CD8-positive, alpha-beta memory T cell (primary cell): ENCODE data around the gene CRIP2. TPM values are rescaled to one million over a fixed set of nuclear protein-coding genes. Genes with fewer than 3 reads are reported as not detected.

Experiments
- CTCF ChIA-PET: fragments of 350-600 bp; sonication (Branson Sonifier 250); formaldehyde crosslinking; loops from one replicate; lab custom pipeline; 2021; ENCODE audit warnings: antibody characterized with exemption; lab: Charles Lee
- POLR2A ChIA-PET: fragments of 350-600 bp; sonication (Branson Sonifier 250); formaldehyde crosslinking; loops from one replicate; lab custom pipeline; 2021; ENCODE audit warnings: antibody characterized with exemption; lab: Charles Lee
- DNase-seq, 5 donors: peaks; one replicate each; pipeline versions ENCODE4 v3.0.0 to v3.0.0-alpha.2; 2020 to 2022; ENCODE audit warnings: mixed read lengths in 1 of 5
- H3K27ac ChIP-seq: one replicate; pipeline ENCODE4 v1.7.0; 2013; ENCODE audit warnings: low read depth, mild to moderate bottlenecking, low read length, moderate library complexity
- H3K27me3 ChIP-seq: 2 replicates; pipeline ENCODE4 v1.7.0; 2013; ENCODE audit warnings: low read length, mild to moderate bottlenecking; ENCODE audit not compliant: insufficient read depth, poor library complexity, severe bottlenecking
- H3K36me3 ChIP-seq: 2 replicates; pipeline ENCODE4 v1.7.0; 2013; ENCODE audit warnings: mild to moderate bottlenecking, low read length, moderate library complexity; ENCODE audit not compliant: insufficient read depth
- H3K4me1 ChIP-seq: 2 replicates; pipeline ENCODE4 v1.7.0; 2013; ENCODE audit warnings: mild to moderate bottlenecking, low read length, moderate library complexity; ENCODE audit not compliant: insufficient read depth
- H3K4me3 ChIP-seq: 2 replicates; pipeline ENCODE4 v1.7.0; 2013; ENCODE audit warnings: mild to moderate bottlenecking, low read length
- H3K9me3 ChIP-seq: 2 replicates; pipeline ENCODE4 v1.7.0; 2013; ENCODE audit warnings: mild to moderate bottlenecking, low read length
- H3K27ac Mint-ChIP-seq, 8 donors: one replicate each; pipeline ENCODE4 v1.8.0; 2020 to 2021; ENCODE audit warnings: mixed read lengths in 8 of 8, mild to moderate bottlenecking in 6 of 8, inconsistent platforms in 3 of 8, moderate library complexity in 3 of 8
- H3K27me3 Mint-ChIP-seq, 2 donors: one replicate each; pipeline ENCODE4 v1.8.0; 2020 to 2021; ENCODE audit warnings: mixed read lengths in 2 of 2, mild to moderate bottlenecking in 1 of 2, moderate library complexity in 1 of 2
- H3K36me3 Mint-ChIP-seq, 3 donors: one replicate each; pipeline ENCODE4 v1.8.0; 2020 to 2021; ENCODE audit warnings: mixed read lengths in 3 of 3, inconsistent platforms in 1 of 3, mild to moderate bottlenecking in 1 of 3
- H3K4me1 Mint-ChIP-seq, 3 donors: one replicate each; pipeline ENCODE4 v1.8.0; 2020 to 2021; ENCODE audit warnings: mixed read lengths in 3 of 3, inconsistent platforms in 1 of 3, mild to moderate bottlenecking in 1 of 3
- H3K4me3 Mint-ChIP-seq, 7 donors: one replicate each; pipeline ENCODE4 v1.8.0; 2020 to 2021; ENCODE audit warnings: mixed read lengths in 7 of 7, mild to moderate bottlenecking in 6 of 7, moderate library complexity in 4 of 7, inconsistent platforms in 2 of 7
- H3K9me3 Mint-ChIP-seq, 5 donors: one replicate each; pipeline ENCODE4 v1.8.0; 2020 to 2022; ENCODE audit warnings: mixed read lengths in 5 of 5, mild to moderate bottlenecking in 3 of 5, moderate library complexity in 2 of 5, inconsistent platforms in 1 of 5
- polyA plus RNA-seq: library from polyadenylated mRNA; unstranded; fragments of 300-500 nt; fragmentation: Illumina TruSeq; gene quantifications from one replicate; pipeline ENCODE4 v1.2.3, GENCODE V29; 2021
- total RNA-seq, 2 experiments: library from RNA; stranded (reverse); gene quantifications; one replicate each; pipeline ENCODE4 v1.2.3, GENCODE V29; 2021

CRIP2 gene
- total and polyA plus RNA-seq, 3 experiments from 2014 or later = 2.7 to 31.5 (median 4.5) TPM

- Histone ChIP-seq H3K9me3 (no peaks in the 10 kb centered on the region), H3K27me3 (no peaks in the 10 kb centered on the region), H3K27ac (no peak overlapping the region), H3K36me3 (no peaks in the 10 kb centered on the region), H3K4me1 (peaks cover 59% of the 10 kb centered on the region), H3K4me3 (no peak overlapping the region)
- Mint-ChIP-seq H3K36me3 (no peaks in the 10 kb centered on the region), H3K9me3 (peaks cover 0 to 3% (median 0%) of the 10 kb centered on the region in 5 donors), H3K27ac (peak overlapping the region in 7 of 8 donors; percentile 9 to 89 (median 82)), H3K4me1 (peaks cover 17 to 58% (median 33%) of the 10 kb centered on the region in 3 donors), H3K4me3 (peak overlapping the region; percentile 19 to 84 (median 62)), H3K27me3 (peaks cover 0 to 8% of the 10 kb centered on the region in 2 donors)
- ChIA-PET POLR2A (no interaction called here), CTCF (interaction anchor here (1.3 to 8.5 kb wide), 2 partner anchors 13 to 29 kb away, joined by 3 to 63 read pairs; no protein-coding TSS in a partner anchor)
- no peak for DNase-seq
These were observed 2.4 kb downstream of the CRIP2 start for GRCh38 chr14:105476831-105477659.

GRCh38 chr14:105477660-105478397 is 3.2 kb downstream of the CRIP2 start:
- peaks cover 0 to 8% of the 10 kb centered on the region in 2 donors for H3K27me3 Mint-ChIP-seq
- no peaks in the 10 kb centered on the region for H3K36me3 ChIP-seq
- no peak overlapping the region for H3K27ac ChIP-seq
- DNase-seq = peak; percentile 64 to 86 (median 75)
- peak overlapping the region; percentile 19 to 76 (median 62) for H3K4me3 Mint-ChIP-seq
- H3K36me3 Mint-ChIP-seq = no peaks in the 10 kb centered on the region
- peaks cover 67% of the 10 kb centered on the region for H3K4me1 ChIP-seq
- no peak overlapping the region for H3K4me3 ChIP-seq
- H3K9me3 Mint-ChIP-seq = peaks cover 0 to 3% (median 0%) of the 10 kb centered on the region in 5 donors
- H3K27me3 ChIP-seq = no peaks in the 10 kb centered on the region
- peak overlapping the region in 7 of 8 donors; percentile 74 to 89 (median 82) for H3K27ac Mint-ChIP-seq
- H3K4me1 Mint-ChIP-seq = peaks cover 23 to 66% (median 38%) of the 10 kb centered on the region in 3 donors
- H3K9me3 ChIP-seq = no peaks in the 10 kb centered on the region
- CTCF ChIA-PET = interaction anchor here (1.3 to 8.5 kb wide), 2 partner anchors 12 to 30 kb away, joined by 3 to 63 read pairs; no protein-coding TSS in a partner anchor
- POLR2A ChIA-PET = interaction anchor here (0.7 to 0.9 kb wide), 2 partner anchors 12 to 659 kb away, joined by 3 to 6 read pairs; no protein-coding TSS in a partner anchor

- no peak overlapping the region for H3K4me3 ChIP-seq
- H3K4me1 ChIP-seq = peaks cover 70% of the 10 kb centered on the region
- no peaks in the 10 kb centered on the region for H3K36me3 ChIP-seq
- peak overlapping the region in 2 of 8 donors; percentile 99 to 100 for H3K27ac Mint-ChIP-seq
- peaks cover 23 to 66% (median 38%) of the 10 kb centered on the region in 3 donors for H3K4me1 Mint-ChIP-seq
- CTCF ChIA-PET = interaction anchor here (1.3 to 8.5 kb wide), 2 partner anchors 11 to 31 kb away, joined by 3 to 63 read pairs; no protein-coding TSS in a partner anchor
- no peak overlapping the region for H3K27ac ChIP-seq
- H3K27me3 ChIP-seq = no peaks in the 10 kb centered on the region
- no peaks in the 10 kb centered on the region for H3K36me3 Mint-ChIP-seq
- peaks cover 0 to 8% of the 10 kb centered on the region in 2 donors for H3K27me3 Mint-ChIP-seq
- POLR2A ChIA-PET = interaction anchor here (0.7 to 0.9 kb wide), 2 partner anchors 11 to 658 kb away, joined by 3 to 6 read pairs; no protein-coding TSS in a partner anchor
- H3K9me3 Mint-ChIP-seq = peaks cover 0 to 3% (median 0%) of the 10 kb centered on the region in 5 donors
- H3K4me3 Mint-ChIP-seq = no peak overlapping the region
- DNase-seq = peak in 2 of 5 donors; percentile 30 to 62
- no peaks in the 10 kb centered on the region for H3K9me3 ChIP-seq
These were observed 4.0 kb downstream of the CRIP2 start for GRCh38 chr14:105478398-105479251.

GRCh38 chr14:105479431-105480158 is 5.0 kb downstream of the CRIP2 start:
- Mint-ChIP-seq H3K27me3 (peaks cover 0 to 12% of the 10 kb centered on the region in 2 donors), H3K27ac (peak overlapping the region in 6 of 8 donors; percentile 89 to 100 (median 100)), H3K36me3 (no peaks in the 10 kb centered on the region), H3K4me1 (peaks cover 29 to 68% (median 44%) of the 10 kb centered on the region in 3 donors), H3K4me3 (peak overlapping the region in 6 of 7 donors; percentile 19 to 85 (median 70)), H3K9me3 (peaks cover 0 to 3% (median 0%) of the 10 kb centered on the region in 5 donors)
- DNase-seq = peak in 1 of 5 donors; percentile 34
- Histone ChIP-seq H3K27me3 (no peaks in the 10 kb centered on the region), H3K27ac (no peak overlapping the region), H3K4me3 (no peak overlapping the region), H3K9me3 (no peaks in the 10 kb centered on the region), H3K36me3 (no peaks in the 10 kb centered on the region), H3K4me1 (peaks cover 78% of the 10 kb centered on the region)
- ChIA-PET CTCF (interaction anchor here (1.6 to 3.1 kb wide), 3 partner anchors 12 to 179 kb away, joined by 10 to 135 read pairs (median 13); partner anchors contain the start of genes BRF1 and TEDC1), POLR2A (no interaction called here)

- no peaks in the 10 kb centered on the region for H3K36me3 ChIP-seq
- peaks cover 31 to 75% (median 48%) of the 10 kb centered on the region in 3 donors for H3K4me1 Mint-ChIP-seq
- no peaks in the 10 kb centered on the region for H3K9me3 ChIP-seq
- peak in 1 of 5 donors; percentile 39 for DNase-seq
- H3K27ac Mint-ChIP-seq = peak overlapping the region; percentile 58 to 100 (median 100)
- peak overlapping the region; percentile 38 to 87 (median 80) for H3K4me3 Mint-ChIP-seq
- no peaks in the 10 kb centered on the region for H3K36me3 Mint-ChIP-seq
- peaks cover 80% of the 10 kb centered on the region for H3K4me1 ChIP-seq
- H3K9me3 Mint-ChIP-seq = peaks cover 0 to 3% (median 0%) of the 10 kb centered on the region in 5 donors
- ChIA-PET POLR2A (interaction anchor here (2.4 kb wide), 1 partner anchor 10 kb away, joined by 66 read pairs; the partner anchor contains the start of gene TEDC1), CTCF (interaction anchor here (0.6 to 3.1 kb wide), 23 partner anchors 9 to 437 kb away, joined by 3 to 135 read pairs (median 4); partner anchors contain the start of genes BRF1 and TEDC1)
- no peaks in the 10 kb centered on the region for H3K27me3 ChIP-seq
- peaks cover 0 to 12% of the 10 kb centered on the region in 2 donors for H3K27me3 Mint-ChIP-seq
- no peak overlapping the region for H3K4me3 ChIP-seq
- peak overlapping the region; percentile 100 for H3K27ac ChIP-seq
These were observed 5.7 kb downstream of the CRIP2 start for GRCh38 chr14:105480199-105480746.
